Neural cell (in vitro differentiated cells): Measurements from ENCODE around the gene NUP210L. TPM values are rescaled to one million over a fixed set of nuclear protein-coding genes. Genes with fewer than 3 reads are reported as not detected.

Source experiments
- H2AFZ ChIP-seq: fragments of 200-600, 300-800 bp; sonication (generic), shearing (Covaris generic); 2 replicates; pipeline ENCODE4 v1.6.0; 2014; ENCODE audit warnings: low read depth, mild to moderate bottlenecking, antibody characterized with exemption, low read length, moderate library complexity
- H3F3A ChIP-seq: fragments of 200-600 bp; shearing (Covaris generic); 2 replicates; pipeline ENCODE4 v1.6.1; 2016; ENCODE audit warnings: mild to moderate bottlenecking, moderate library complexity, mixed read lengths, antibody characterized with exemption, low read length; ENCODE audit not compliant: insufficient read depth, poor library complexity, severe bottlenecking
- H3K27ac ChIP-seq: fragments of 200-600, 300-800 bp; sonication (generic), shearing (Covaris generic); 2 replicates; pipeline ENCODE4 v1.5.1; 2014; ENCODE audit warnings: mild to moderate bottlenecking, low read length, moderate library complexity
- H3K27me3 ChIP-seq: fragments of 300-800, 200-600 bp; sonication (generic), shearing (Covaris generic); 2 replicates; pipeline ENCODE4 v1.6.0; 2014; ENCODE audit warnings: mild to moderate bottlenecking, low read depth, low read length, moderate library complexity; ENCODE audit not compliant: insufficient read depth
- H3K36me3 ChIP-seq: fragments of 300-800, 200-600 bp; sonication (generic), shearing (Covaris generic); 2 replicates; pipeline ENCODE4 v1.5.1; 2014; ENCODE audit warnings: mild to moderate bottlenecking, antibody characterized with exemption, low read length, moderate library complexity; ENCODE audit not compliant: insufficient read depth
- H3K4me2 ChIP-seq: fragments of 300-800, 200-600 bp; sonication (generic), shearing (Covaris generic); 2 replicates; pipeline ENCODE4 v1.6.0; 2014; ENCODE audit warnings: mild to moderate bottlenecking, low read length
- H3K4me3 ChIP-seq: fragments of 300-800, 200-600 bp; sonication (generic), shearing (Covaris generic); 2 replicates; pipeline ENCODE4 v1.5.1; 2014; ENCODE audit warnings: mild to moderate bottlenecking, low read length, moderate library complexity
- H3K79me2 ChIP-seq: fragments of 200-600 bp; shearing (Covaris generic); replicated peaks from 2 replicates; pipeline ENCODE4 v1.6.0; 2014; ENCODE audit warnings: mild to moderate bottlenecking, low read length, moderate library complexity; ENCODE audit not compliant: insufficient read depth
- H3K9ac ChIP-seq: fragments of 300-800, 200-600 bp; sonication (generic), shearing (Covaris generic); 2 replicates; pipeline ENCODE4 v1.6.1; 2016; ENCODE audit warnings: mild to moderate bottlenecking, low read length, mixed read lengths
- H3K9me2 ChIP-seq: fragments of 200-600 bp; shearing (Covaris generic); 2 replicates; pipeline ENCODE4 v1.6.1; 2016; ENCODE audit warnings: mild to moderate bottlenecking, low read length, mixed read lengths; ENCODE audit not compliant: insufficient read depth
- H3K9me3 ChIP-seq: fragments of 200-600, 300-800 bp; sonication (generic), shearing (Covaris generic); 2 replicates; pipeline ENCODE4 v1.6.1; 2016; ENCODE audit warnings: mild to moderate bottlenecking, mixed run types, low read length, moderate library complexity, mixed read lengths
- H4K20me1 ChIP-seq: fragments of 200-600 bp; shearing (Covaris generic); 2 replicates; pipeline ENCODE4 v1.6.1; 2016; ENCODE audit warnings: mild to moderate bottlenecking, mixed run types; ENCODE audit not compliant: insufficient read depth
- EP300 ChIP-seq: fragments of 450-650 bp; conservative IDR thresholded peaks from 2 replicates; pipeline ENCODE4 v1.6.1; 2014; ENCODE audit warnings: antibody characterized with exemption, mild to moderate bottlenecking, moderate library complexity; ENCODE audit not compliant: poor library complexity, severe bottlenecking
- EZH2 ChIP-seq: fragments of 200-600, 300-800 bp; shearing (Covaris generic), sonication (generic); IDR thresholded peaks from 2 replicates; pipeline ENCODE4 v1.6.1; 2014; ENCODE audit warnings: antibody characterized with exemption, low read length, borderline replicate concordance, mild to moderate bottlenecking; ENCODE audit not compliant: insufficient read depth, poor library complexity, severe bottlenecking
- MXI1 ChIP-seq: fragments of 450-650 bp; conservative IDR thresholded peaks from 2 replicates; pipeline ENCODE4 v1.6.1; 2014; ENCODE audit warnings: antibody characterized with exemption, mild to moderate bottlenecking; ENCODE audit not compliant: poor library complexity, severe bottlenecking
- POLR2AphosphoS5 ChIP-seq: IDR thresholded peaks from 2 replicates; pipeline ENCODE4 v1.6.1; 2012
- RAD21 ChIP-seq: fragments of 450-650 bp; conservative IDR thresholded peaks from 2 replicates; pipeline ENCODE4 v1.6.1; 2014; ENCODE audit warnings: antibody characterized with exemption, mild to moderate bottlenecking, moderate library complexity
- SMC3 ChIP-seq: fragments of 450-650 bp; conservative IDR thresholded peaks from 2 replicates; pipeline ENCODE4 v1.6.1; 2014; ENCODE audit warnings: antibody characterized with exemption, mild to moderate bottlenecking, moderate library complexity; ENCODE audit not compliant: poor library complexity
- TAF1 ChIP-seq: IDR thresholded peaks from 2 replicates; pipeline ENCODE4 v1.6.1; 2012; ENCODE audit warnings: low read depth
- polyA plus RNA-seq: library from polyadenylated mRNA; depleted of rRNA; stranded (reverse); fragments of >200 nt; gene quantifications from 2 replicates; pipeline ENCODE4 v1.2.3, GENCODE V29; 2014
- TF ChIP-seq, protein P1 (sequence below): IDR thresholded peaks from 2 replicates; pipeline ENCODE4 v1.6.1; 2012; ENCODE audit warnings: borderline replicate concordance
- TF ChIP-seq, protein P2 (sequence below): fragments of 450-650 bp; IDR thresholded peaks from 2 replicates; pipeline ENCODE4 v1.5.1; 2014; ENCODE audit warnings: antibody characterized with exemption, mild to moderate bottlenecking, moderate library complexity; ENCODE audit not compliant: poor library complexity, severe bottlenecking

The NUP210L gene
- polyA plus RNA-seq, 1 donor from 2014 or later = 0.09 TPM

DNA sequence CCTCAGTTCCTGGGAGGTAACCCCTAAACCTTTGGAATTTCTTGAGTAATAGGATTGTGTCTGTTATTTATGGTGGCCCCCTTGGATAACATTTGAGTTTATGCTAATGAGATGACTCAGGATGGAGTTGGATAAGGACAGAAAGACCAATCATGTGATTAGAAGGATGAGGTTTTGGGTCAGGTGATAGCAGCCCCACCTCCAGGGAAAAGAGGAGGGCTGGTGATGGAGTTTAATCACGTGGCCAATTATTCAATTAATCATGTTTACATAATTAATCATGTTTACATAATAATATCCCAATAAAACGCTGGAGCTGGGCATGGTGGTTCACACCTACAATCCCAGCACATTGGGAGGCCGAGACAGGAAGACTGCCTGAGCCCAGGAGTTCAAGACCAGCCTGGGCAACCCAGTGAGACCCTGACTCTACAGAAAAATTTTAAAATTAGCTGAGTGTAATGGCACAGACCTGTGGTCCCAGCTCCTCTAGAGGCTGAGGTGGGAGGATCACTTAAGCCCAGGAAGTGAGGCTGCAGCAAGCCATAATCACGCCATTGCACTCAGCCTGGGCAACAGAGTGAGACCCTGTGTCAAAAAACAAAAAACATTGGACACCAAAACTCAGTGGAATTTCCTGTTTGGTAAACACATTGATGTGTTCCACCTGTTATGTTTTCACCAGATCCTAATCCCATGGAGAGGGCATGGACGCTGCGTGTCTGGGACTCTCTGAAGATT, 73.3 kb downstream of the NUP210L start:
- Histone ChIP-seq H3K9me3 (no peaks in the 10 kb centered on the region), H3K4me3 (no peak overlapping the region), H3K4me2 (no peak overlapping the region), H4K20me1 (no peaks in the 10 kb centered on the region), H2AFZ (no peak overlapping the region), H3K27me3 (no peaks in the 10 kb centered on the region), H3K27ac (no peak overlapping the region), H3K36me3 (no peaks in the 10 kb centered on the region), H3K79me2 (no peaks in the 10 kb centered on the region), H3F3A (no peaks in the 10 kb centered on the region), H3K9me2 (no peaks in the 10 kb centered on the region), H3K9ac (no peak overlapping the region)
- no peak for TF ChIP-seq SMC3
- TF ChIP-seq, protein P1, sequence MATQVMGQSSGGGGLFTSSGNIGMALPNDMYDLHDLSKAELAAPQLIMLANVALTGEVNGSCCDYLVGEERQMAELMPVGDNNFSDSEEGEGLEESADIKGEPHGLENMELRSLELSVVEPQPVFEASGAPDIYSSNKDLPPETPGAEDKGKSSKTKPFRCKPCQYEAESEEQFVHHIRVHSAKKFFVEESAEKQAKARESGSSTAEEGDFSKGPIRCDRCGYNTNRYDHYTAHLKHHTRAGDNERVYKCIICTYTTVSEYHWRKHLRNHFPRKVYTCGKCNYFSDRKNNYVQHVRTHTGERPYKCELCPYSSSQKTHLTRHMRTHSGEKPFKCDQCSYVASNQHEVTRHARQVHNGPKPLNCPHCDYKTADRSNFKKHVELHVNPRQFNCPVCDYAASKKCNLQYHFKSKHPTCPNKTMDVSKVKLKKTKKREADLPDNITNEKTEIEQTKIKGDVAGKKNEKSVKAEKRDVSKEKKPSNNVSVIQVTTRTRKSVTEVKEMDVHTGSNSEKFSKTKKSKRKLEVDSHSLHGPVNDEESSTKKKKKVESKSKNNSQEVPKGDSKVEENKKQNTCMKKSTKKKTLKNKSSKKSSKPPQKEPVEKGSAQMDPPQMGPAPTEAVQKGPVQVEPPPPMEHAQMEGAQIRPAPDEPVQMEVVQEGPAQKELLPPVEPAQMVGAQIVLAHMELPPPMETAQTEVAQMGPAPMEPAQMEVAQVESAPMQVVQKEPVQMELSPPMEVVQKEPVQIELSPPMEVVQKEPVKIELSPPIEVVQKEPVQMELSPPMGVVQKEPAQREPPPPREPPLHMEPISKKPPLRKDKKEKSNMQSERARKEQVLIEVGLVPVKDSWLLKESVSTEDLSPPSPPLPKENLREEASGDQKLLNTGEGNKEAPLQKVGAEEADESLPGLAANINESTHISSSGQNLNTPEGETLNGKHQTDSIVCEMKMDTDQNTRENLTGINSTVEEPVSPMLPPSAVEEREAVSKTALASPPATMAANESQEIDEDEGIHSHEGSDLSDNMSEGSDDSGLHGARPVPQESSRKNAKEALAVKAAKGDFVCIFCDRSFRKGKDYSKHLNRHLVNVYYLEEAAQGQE = no peak

DNA sequence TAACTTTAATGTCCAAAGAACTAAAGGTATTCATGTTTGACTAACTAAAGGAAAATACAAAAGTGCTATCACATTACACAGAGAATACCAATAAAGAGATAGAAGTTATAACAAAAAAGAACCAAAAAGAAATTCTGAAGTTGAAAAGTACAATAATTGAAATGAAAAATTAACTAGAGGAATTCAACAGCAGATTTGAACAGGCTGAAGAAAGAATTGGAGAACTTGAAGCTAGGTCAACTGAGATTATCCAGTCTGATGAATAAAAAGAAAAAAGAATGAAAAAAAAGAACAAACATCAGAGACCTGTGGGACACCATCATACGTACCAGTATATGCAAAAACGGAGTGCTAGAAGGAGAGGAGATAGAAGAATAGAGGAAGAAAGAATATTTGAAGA, 78.5 kb downstream of the NUP210L start:
- no peak overlapping the region for H3K4me2 ChIP-seq
- TF ChIP-seq, protein P2, sequence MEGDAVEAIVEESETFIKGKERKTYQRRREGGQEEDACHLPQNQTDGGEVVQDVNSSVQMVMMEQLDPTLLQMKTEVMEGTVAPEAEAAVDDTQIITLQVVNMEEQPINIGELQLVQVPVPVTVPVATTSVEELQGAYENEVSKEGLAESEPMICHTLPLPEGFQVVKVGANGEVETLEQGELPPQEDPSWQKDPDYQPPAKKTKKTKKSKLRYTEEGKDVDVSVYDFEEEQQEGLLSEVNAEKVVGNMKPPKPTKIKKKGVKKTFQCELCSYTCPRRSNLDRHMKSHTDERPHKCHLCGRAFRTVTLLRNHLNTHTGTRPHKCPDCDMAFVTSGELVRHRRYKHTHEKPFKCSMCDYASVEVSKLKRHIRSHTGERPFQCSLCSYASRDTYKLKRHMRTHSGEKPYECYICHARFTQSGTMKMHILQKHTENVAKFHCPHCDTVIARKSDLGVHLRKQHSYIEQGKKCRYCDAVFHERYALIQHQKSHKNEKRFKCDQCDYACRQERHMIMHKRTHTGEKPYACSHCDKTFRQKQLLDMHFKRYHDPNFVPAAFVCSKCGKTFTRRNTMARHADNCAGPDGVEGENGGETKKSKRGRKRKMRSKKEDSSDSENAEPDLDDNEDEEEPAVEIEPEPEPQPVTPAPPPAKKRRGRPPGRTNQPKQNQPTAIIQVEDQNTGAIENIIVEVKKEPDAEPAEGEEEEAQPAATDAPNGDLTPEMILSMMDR = no peak
- TF ChIP-seq MXI1 (no peak), RAD21 (no peak), EP300 (no peak), SMC3 (no peak), TAF1 (no peak), EZH2 (no peak), POLR2AphosphoS5 (no peak)
- TF ChIP-seq, protein P1 = no peak
- no peaks in the 10 kb centered on the region for H3K79me2 ChIP-seq

More for the DNA sequence above, 78.5 kb downstream of the NUP210L start:
- Histone ChIP-seq H3K27me3 (no peaks in the 10 kb centered on the region), H3K9me2 (no peaks in the 10 kb centered on the region), H4K20me1 (no peaks in the 10 kb centered on the region), H3K4me3 (no peak overlapping the region), H3K9ac (no peak overlapping the region), H3F3A (no peaks in the 10 kb centered on the region), H3K9me3 (no peaks in the 10 kb centered on the region), H3K27ac (no peak overlapping the region), H2AFZ (no peak overlapping the region), H3K36me3 (no peaks in the 10 kb centered on the region)
